ENCODE measurements around the gene AOAH.

- TF ChIP-seq EP300 (IDR thresholded peaks at IDR 0.05): no peak
- no peak for TF ChIP-seq CTCF (IDR thresholded peaks at IDR 0.05)
- TF ChIP-seq POLR2A (IDR thresholded peaks at IDR 0.05): no peak
These were observed 75.9 kb downstream of the AOAH start for GRCh38 chr7:36648441-36648840.

Measured in suprapubic skin (tissue), 3 donors.